ENCODE results near the gene ARHGAP33. TPM values are rescaled to one million over a fixed set of nuclear protein-coding genes. Genes with fewer than 3 reads are reported as not detected.

The ARHGAP33 gene
- total and polyA plus RNA-seq, 4 donors: 3.1 to 16.6 (median 12.2) TPM

DNA sequence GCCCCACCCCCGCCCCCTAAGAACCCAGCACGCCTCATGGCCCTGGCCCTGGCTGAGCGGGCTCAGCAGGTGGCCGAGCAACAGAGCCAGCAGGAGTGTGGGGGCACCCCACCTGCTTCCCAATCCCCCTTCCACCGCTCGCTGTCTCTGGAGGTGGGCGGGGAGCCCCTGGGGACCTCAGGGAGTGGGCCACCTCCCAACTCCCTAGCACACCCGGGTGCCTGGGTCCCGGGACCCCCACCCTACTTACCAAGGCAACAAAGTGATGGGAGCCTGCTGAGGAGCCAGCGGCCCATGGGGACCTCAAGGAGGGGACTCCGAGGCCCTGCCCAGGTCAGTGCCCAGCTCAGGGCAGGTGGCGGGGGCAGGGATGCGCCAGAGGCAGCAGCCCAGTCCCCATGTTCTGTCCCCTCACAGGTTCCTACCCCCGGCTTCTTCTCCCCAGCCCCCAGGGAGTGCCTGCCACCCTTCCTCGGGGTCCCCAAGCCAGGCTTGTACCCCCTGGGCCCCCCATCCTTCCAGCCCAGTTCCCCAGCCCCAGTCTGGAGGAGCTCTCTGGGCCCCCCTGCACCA is 11.9 kb downstream of the ARHGAP33 start:
- Histone ChIP-seq H3K9me3 (ENCODE audit: control insufficient read depth in 4 of 4, insufficient read depth in 3 of 4, low read length in 3 of 4) (no peaks in the 10 kb centered on the region), H3K9ac (ENCODE audit: insufficient read depth in 1 of 2, low read length in 2 of 2) (no peak overlapping the region), H3K36me3 (ENCODE audit: control insufficient read depth in 4 of 4, insufficient read depth in 4 of 4, low read length in 4 of 4) (peaks cover 0 to 21% (median 12%) of the 10 kb centered on the region in 4 donors), H3K4me3 (no peak overlapping the region), H3K27ac (ENCODE audit: low read depth in 1 of 2, low read length in 1 of 2) (no peak overlapping the region), H3K4me1 (ENCODE audit: control insufficient read depth in 5 of 5, insufficient read depth in 5 of 5, low read length in 5 of 5) (no peaks in the 10 kb centered on the region), H3K27me3 (ENCODE audit: control insufficient read depth in 3 of 3, insufficient read depth in 3 of 3, low read length in 2 of 3) (no peaks in the 10 kb centered on the region)
- 93 to 95% methylated on average over 13 to 15 of the region's 15 CpGs for WGBS, 2 donors
- DNase-seq: no peak
- TF ChIP-seq, protein P1, sequence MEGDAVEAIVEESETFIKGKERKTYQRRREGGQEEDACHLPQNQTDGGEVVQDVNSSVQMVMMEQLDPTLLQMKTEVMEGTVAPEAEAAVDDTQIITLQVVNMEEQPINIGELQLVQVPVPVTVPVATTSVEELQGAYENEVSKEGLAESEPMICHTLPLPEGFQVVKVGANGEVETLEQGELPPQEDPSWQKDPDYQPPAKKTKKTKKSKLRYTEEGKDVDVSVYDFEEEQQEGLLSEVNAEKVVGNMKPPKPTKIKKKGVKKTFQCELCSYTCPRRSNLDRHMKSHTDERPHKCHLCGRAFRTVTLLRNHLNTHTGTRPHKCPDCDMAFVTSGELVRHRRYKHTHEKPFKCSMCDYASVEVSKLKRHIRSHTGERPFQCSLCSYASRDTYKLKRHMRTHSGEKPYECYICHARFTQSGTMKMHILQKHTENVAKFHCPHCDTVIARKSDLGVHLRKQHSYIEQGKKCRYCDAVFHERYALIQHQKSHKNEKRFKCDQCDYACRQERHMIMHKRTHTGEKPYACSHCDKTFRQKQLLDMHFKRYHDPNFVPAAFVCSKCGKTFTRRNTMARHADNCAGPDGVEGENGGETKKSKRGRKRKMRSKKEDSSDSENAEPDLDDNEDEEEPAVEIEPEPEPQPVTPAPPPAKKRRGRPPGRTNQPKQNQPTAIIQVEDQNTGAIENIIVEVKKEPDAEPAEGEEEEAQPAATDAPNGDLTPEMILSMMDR (IDR thresholded peaks at IDR 0.05; ENCODE audit: control extremely low read depth, extremely low read depth): no peak
- ATAC-seq (ENCODE audit: insufficient read depth, low FRiP score): no peak

DNA sequence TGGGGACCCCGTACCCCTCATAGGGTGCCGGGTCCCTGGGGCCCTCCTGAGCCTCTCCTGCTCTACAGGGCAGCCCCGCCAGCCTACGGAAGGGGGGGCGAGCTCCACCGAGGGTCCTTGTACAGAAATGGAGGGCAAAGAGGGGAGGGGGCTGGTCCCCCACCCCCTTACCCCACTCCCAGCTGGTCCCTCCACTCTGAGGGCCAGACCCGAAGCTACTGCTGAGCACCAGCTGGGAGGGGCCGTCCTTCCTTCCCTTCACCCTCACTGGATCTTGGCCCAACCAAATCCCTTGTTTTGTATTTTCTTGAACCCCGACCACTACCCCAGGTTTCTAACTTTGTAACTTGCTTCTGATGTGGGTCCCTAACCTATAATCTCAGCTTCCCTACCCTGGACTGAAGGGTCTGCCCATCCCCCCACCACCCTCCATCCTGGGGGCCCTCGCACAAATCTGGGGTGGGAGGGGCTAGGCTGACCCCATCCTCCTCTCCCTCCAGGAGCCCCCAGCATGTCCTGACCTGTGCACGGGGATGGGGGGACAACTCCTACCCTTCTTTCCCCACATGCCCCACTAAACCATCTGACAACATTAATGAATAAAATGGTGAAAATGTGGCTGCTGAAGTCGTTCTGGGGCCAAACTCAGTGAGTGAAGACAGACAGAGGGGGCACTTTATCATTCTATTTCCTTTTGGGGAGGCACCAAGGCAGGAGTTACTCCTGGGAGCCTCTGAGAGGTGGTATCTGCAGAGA is 13.0 kb downstream of the ARHGAP33 start:
- DNase-seq: no peak
- TF ChIP-seq, protein P1 (IDR thresholded peaks at IDR 0.05; ENCODE audit: control extremely low read depth, extremely low read depth): no peak
- no peak overlapping the region for H3K9ac ChIP-seq (ENCODE audit: insufficient read depth in 1 of 2, low read length in 2 of 2)
- no peaks in the 10 kb centered on the region for H3K4me1 ChIP-seq (ENCODE audit: control insufficient read depth in 5 of 5, insufficient read depth in 5 of 5, low read length in 5 of 5)
- ATAC-seq (ENCODE audit: insufficient read depth, low FRiP score): no peak
- no peak overlapping the region for H3K27ac ChIP-seq (ENCODE audit: low read depth in 1 of 2, low read length in 1 of 2)
- WGBS, 2 donors: 84 to 90% methylated on average over 12 of the region's 12 CpGs
- H3K9me3 ChIP-seq (ENCODE audit: control insufficient read depth in 4 of 4, insufficient read depth in 3 of 4, low read length in 3 of 4): no peaks in the 10 kb centered on the region
- H3K4me3 ChIP-seq: no peak overlapping the region
- no peaks in the 10 kb centered on the region for H3K27me3 ChIP-seq (ENCODE audit: control insufficient read depth in 3 of 3, insufficient read depth in 3 of 3, low read length in 2 of 3)
- H3K36me3 ChIP-seq (ENCODE audit: control insufficient read depth in 4 of 4, insufficient read depth in 4 of 4, low read length in 4 of 4): peaks cover 0 to 12% (median 5%) of the 10 kb centered on the region in 4 donors

DNA sequence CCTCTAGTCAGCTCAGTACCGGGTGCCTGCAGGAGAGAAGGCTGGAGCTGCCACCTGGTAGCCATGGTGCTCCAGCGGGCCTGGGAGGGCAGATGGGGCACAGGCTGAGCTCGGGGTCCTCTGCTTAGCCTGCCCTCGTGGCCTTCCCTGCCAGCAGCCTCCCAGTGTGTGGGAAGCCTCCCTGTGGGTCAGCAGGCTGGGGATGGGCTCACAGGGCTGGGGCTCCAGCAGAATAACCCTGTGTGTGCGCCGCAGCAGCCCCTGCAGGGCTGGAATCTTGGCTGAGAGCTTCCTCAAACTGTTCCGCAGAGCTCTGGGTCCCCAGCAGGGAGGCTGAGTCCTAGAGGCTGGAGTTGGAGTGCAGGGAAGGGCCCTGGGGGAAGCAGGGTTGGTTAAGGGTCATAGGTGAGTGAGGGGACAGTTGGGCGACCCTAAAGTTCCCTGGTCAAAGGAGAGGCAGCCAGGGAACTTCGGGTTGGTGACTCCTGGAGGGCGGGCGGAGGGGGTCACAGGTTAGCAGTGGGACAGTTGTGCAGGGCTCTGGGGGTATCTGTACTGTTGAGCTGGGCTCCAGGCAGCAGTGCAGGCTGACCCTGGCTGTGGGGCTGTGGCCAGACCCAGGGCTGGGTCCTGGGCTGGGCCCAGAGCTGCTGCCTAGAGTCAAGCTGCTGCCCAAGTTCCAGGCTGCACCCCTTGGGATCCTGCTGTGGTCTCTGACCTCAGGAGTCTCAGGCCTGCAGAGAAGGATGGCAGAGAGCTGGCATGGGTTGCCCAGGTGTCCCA is 14.0 kb downstream of the ARHGAP33 start:
- no peak for ATAC-seq (ENCODE audit: insufficient read depth, low FRiP score)
- Histone ChIP-seq H3K27ac (ENCODE audit: low read depth in 1 of 2, low read length in 1 of 2) (no peak overlapping the region), H3K4me1 (ENCODE audit: control insufficient read depth in 5 of 5, insufficient read depth in 5 of 5, low read length in 5 of 5) (no peaks in the 10 kb centered on the region), H3K27me3 (ENCODE audit: control insufficient read depth in 3 of 3, insufficient read depth in 3 of 3, low read length in 2 of 3) (no peaks in the 10 kb centered on the region), H3K9me3 (ENCODE audit: control insufficient read depth in 4 of 4, insufficient read depth in 3 of 4, low read length in 3 of 4) (no peaks in the 10 kb centered on the region), H3K9ac (ENCODE audit: insufficient read depth in 1 of 2, low read length in 2 of 2) (no peak overlapping the region), H3K4me3 (no peak overlapping the region), H3K36me3 (ENCODE audit: control insufficient read depth in 4 of 4, insufficient read depth in 4 of 4, low read length in 4 of 4) (peaks cover 0 to 9% (median 3%) of the 10 kb centered on the region in 4 donors)
- WGBS, 2 donors: 87 to 92% methylated on average over 9 to 11 of the region's 11 CpGs
- TF ChIP-seq, protein P1 (IDR thresholded peaks at IDR 0.05; ENCODE audit: control extremely low read depth, extremely low read depth): no peak
- no peak for DNase-seq

Measured in lung (tissue), 12 donors.